Hematopoietic multipotent progenitor cell treated with erythropoietin and hydrocortisone succinate and interleukin-3 and kit ligand, for 4 days (in vitro differentiated cells): Measurements from ENCODE around the gene SLC25A13.
"Not testable (repeated sequence)": the region's sequence is repeated elsewhere in the genome, so short reads cannot be mapped to it uniquely, and the experiment has no call there.

Experiments
- DNase-seq: peaks from one replicate; pipeline ENCODE4 v3.0.0-alpha.2; 2015

Gene SLC25A13

GRCh38 chr7:96297876-96298275 lies 24.0 kb downstream of the SLC25A13 start:
- DNase-seq: no peak

DNA sequence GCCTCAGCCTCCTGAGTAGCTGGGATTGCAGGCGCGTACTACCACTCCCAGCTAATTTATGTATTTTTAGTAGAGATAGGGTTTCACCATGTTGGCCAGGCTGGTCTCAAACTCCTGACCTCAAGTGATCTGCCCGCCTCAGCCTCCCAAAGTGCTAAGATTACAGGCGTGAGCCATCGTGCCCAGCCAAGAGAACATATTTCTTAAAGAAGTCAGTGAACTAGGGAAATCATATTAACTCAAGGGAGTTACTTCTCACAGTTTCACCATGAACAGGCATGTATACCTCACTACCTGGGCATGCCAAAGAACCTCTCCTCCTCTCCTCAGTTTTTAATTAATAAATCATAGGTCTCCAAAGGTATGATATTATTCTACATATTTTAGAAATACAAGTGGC lies 24.5 kb downstream of the SLC25A13 start:
- DNase-seq: not testable (repeated sequence)

- not testable (repeated sequence) for DNase-seq
Measured at GRCh38 chr7:96293911-96294310, 28.0 kb downstream of the SLC25A13 start.

DNA sequence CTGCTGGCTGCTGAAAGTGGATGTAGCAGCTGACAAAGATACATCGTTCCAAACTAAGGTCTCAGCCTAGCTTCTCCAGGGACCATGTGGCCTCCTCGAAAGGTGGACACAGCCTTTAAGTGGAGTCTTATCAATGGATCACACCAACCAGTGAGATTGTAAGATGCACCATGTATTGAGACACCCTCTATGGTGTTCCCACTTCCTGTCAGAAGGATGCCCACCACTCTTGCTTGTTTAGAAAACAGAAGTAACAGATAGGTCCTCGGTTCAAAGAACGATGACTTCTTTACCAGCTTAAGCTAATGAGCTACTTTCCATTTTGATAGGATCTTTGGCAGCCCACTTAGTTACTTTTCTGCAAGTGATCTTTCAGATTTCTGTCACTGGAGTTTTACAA lies 34.3 kb downstream of the SLC25A13 start:
- DNase-seq: peak; percentile 51

- DNase-seq: peak; percentile 59
Measured at GRCh38 chr7:96287132-96287531, 34.8 kb downstream of the SLC25A13 start.

- peak; percentile 58 for DNase-seq
Measured at GRCh38 chr7:96285579-96285978, 36.3 kb downstream of the SLC25A13 start.

- no peak for DNase-seq
Measured at GRCh38 chr7:96284835-96285234, 37.1 kb downstream of the SLC25A13 start.

DNA sequence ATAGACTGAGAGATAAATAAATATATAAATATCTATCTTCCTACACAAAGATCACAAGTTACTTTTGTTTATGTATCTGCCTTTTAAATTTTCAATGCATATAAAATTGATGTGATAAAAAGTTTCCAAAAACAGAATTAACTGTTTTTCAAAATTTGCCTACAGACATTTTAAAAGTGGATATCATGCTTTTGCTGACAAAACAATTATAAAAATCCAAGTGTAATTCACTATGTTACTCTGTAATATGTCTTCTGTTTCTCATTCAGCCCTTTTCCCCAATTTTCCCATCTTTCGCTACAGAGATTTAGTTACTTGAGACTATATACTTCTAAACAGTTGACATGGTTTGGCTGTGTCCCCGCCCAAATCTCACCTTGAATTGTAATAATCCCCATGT lies 37.7 kb downstream of the SLC25A13 start:
- DNase-seq: no peak

- DNase-seq: no peak
Measured at GRCh38 chr7:96282835-96283234, 39.1 kb downstream of the SLC25A13 start.

GRCh38 chr7:96277921-96278320 lies 44.0 kb downstream of the SLC25A13 start:
- DNase-seq: no peak

GRCh38 chr7:96276019-96276418 lies 45.9 kb downstream of the SLC25A13 start:
- no peak for DNase-seq

GRCh38 chr7:96273716-96274115 lies 48.2 kb downstream of the SLC25A13 start:
- no peak for DNase-seq

- DNase-seq: no peak
Measured at GRCh38 chr7:96269246-96269994, 52.5 kb downstream of the SLC25A13 start.

DNA sequence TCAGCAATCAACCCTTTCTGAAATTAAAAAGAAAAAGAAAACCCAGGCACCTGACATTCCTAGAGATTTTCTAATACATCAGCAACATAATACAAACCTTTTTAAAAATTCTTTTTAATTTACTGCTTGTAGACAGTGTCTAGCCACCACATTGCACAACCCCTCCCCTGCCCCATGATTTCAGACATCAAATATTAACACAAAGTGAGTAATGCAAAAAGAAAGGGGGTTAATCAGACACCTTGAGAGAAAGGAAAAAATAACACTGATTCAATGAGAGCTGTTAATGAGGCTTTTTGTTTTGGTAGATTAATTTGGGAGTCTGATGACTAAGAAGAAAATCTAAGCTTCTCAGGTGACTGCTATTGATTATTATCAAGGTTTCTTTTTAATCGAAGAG lies 55.3 kb downstream of the SLC25A13 start:
- no peak for DNase-seq

- no peak for DNase-seq
Measured at GRCh38 chr7:96266015-96266414, 55.9 kb downstream of the SLC25A13 start.

GRCh38 chr7:96253964-96254363 lies 67.9 kb downstream of the SLC25A13 start:
- DNase-seq: peak; percentile 7

- DNase-seq: no peak
Measured at GRCh38 chr7:96253441-96253840, 68.5 kb downstream of the SLC25A13 start.

GRCh38 chr7:96250776-96251361 lies 71.0 kb downstream of the SLC25A13 start:
- DNase-seq: peak; percentile 32

GRCh38 chr7:96248405-96248804 lies 73.5 kb downstream of the SLC25A13 start:
- no peak for DNase-seq

- no peak for DNase-seq
Measured at GRCh38 chr7:96246919-96247318, 75.0 kb downstream of the SLC25A13 start.

- no peak for DNase-seq
Measured at GRCh38 chr7:96244992-96245292, 77.0 kb downstream of the SLC25A13 start.

- DNase-seq: no peak
Measured at GRCh38 chr7:96244244-96244991, 77.5 kb downstream of the SLC25A13 start.

DNA sequence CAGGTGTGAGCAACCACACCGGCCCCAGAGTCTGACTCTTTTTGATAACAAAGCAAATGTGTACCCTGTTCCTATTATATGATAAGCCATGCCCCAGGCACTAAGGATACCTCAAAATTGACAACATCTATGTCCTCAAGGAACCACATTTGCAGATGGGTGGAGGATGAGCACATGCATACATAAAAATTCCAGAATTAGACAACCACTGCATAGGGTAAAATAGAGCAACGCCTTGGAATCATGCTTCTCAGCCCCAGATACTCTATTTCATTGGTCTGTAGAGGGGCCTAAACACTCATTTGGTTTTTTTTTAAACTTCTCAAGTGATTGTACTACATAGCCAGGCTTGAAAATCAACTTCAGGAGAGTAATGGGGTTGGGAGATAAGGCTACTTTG lies 78.7 kb downstream of the SLC25A13 start:
- no peak for DNase-seq

- peak; percentile 44 for DNase-seq
Measured at GRCh38 chr7:96241855-96242254, 80.0 kb downstream of the SLC25A13 start.
